Mesothelial cell of epicardium (in vitro differentiated cells): ENCODE data around the gene STAG2. TPM values are rescaled to one million over a fixed set of nuclear protein-coding genes. Genes with fewer than 3 reads are reported as not detected.

Source experiments
- DNase-seq, 2 experiments: peaks; one replicate each; pipeline ENCODE4 v3.0.0; 2021; ENCODE audit warnings: low spot score in 2 of 2; ENCODE audit not compliant: unreplicated experiment in 2 of 2
- H3K27ac Mint-ChIP-seq: 2 replicates; pipeline ENCODE4 v1.8.0; 2021; ENCODE audit warnings: mixed read lengths
- H3K27me3 Mint-ChIP-seq: 2 replicates; pipeline ENCODE4 v1.8.0; 2021; ENCODE audit warnings: low read depth, mixed read lengths
- H3K36me3 Mint-ChIP-seq: 2 replicates; pipeline ENCODE4 v1.8.0; 2021; ENCODE audit warnings: mixed read lengths
- H3K4me1 Mint-ChIP-seq: 2 replicates; pipeline ENCODE4 v1.8.0; 2021; ENCODE audit warnings: mixed read lengths
- H3K4me3 Mint-ChIP-seq: 2 replicates; pipeline ENCODE4 v1.8.0; 2021; ENCODE audit warnings: mild to moderate bottlenecking, moderate library complexity, mixed read lengths
- H3K9me3 Mint-ChIP-seq: 2 replicates; pipeline ENCODE4 v1.8.0; 2021; ENCODE audit warnings: mixed read lengths
- CTCF ChIP-seq: fragments of 200-600 bp; sonication (generic); IDR thresholded peaks from one replicate; pipeline ENCODE4 v1.5.0; 2021; ENCODE audit warnings: antibody characterized with exemption; ENCODE audit not compliant: unreplicated experiment
- total RNA-seq: library from RNA; stranded (reverse); gene quantifications from 3 replicates; pipeline ENCODE4 v1.2.1, GENCODE V29; 2021

The STAG2 gene
- total RNA-seq, 1 donor from 2014 or later = 57.7 TPM

- no peak for TF ChIP-seq CTCF
- H3K4me3 Mint-ChIP-seq = no peak overlapping the region
- no peak overlapping the region for H3K27ac Mint-ChIP-seq
- peaks cover 9% of the 10 kb centered on the region for H3K9me3 Mint-ChIP-seq
- H3K36me3 Mint-ChIP-seq = no peaks in the 10 kb centered on the region
- no peak for DNase-seq
- H3K27me3 Mint-ChIP-seq = no peaks in the 10 kb centered on the region
- H3K4me1 Mint-ChIP-seq = peaks cover 2% of the 10 kb centered on the region
Measured at GRCh38 chrX:124018023-124018422, 56.5 kb downstream of the STAG2 start.

DNA sequence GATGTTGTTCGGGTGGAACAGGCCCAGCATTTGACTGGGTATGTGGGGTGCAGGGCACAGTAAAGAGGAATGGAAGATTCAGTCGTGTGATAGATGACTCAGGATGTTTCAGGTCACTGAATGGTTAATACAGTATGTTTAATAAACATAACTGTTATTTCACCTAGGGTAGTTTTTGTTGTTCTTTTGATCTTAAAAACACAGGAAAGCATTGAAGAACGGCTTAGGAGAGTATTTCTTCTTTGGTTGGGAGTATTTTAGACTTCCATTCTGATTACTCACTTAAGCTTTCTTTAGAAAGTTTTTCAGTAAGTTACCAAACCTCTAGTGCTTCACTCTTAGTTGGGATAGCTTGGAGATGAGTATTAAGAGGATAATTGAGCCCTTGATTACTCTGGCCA, 62.3 kb downstream of the STAG2 start:
- no peak for TF ChIP-seq CTCF
- Mint-ChIP-seq H3K4me3 (no peak overlapping the region), H3K9me3 (no peaks in the 10 kb centered on the region), H3K27me3 (no peaks in the 10 kb centered on the region), H3K4me1 (no peaks in the 10 kb centered on the region), H3K36me3 (no peaks in the 10 kb centered on the region), H3K27ac (no peak overlapping the region)
- no peak for DNase-seq

DNA sequence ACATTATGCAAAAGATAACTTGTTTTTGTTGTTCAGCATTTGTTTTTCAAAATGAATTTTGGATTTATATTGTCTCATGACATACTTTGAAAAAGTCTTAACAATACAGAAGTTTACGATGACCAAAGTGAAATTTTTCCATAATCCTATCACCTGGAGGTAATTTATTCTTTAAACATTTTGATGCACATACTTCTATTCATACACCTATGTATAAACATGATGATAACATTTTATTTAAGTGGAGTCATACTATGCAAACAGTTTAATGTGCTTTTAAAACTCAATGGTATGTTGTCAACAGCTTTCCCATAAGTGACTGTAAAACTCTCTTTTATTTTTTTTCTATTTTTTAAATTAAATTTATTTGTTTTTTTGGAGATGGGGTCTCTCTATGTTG, 65.0 kb downstream of the STAG2 start:
- no peak for TF ChIP-seq CTCF
- H3K27ac Mint-ChIP-seq = no peak overlapping the region
- DNase-seq = no peak
- H3K9me3 Mint-ChIP-seq = no peaks in the 10 kb centered on the region
- H3K4me1 Mint-ChIP-seq = peaks cover 8% of the 10 kb centered on the region
- H3K36me3 Mint-ChIP-seq = peaks cover 3% of the 10 kb centered on the region
- H3K4me3 Mint-ChIP-seq = no peak overlapping the region
- H3K27me3 Mint-ChIP-seq = no peaks in the 10 kb centered on the region

DNA sequence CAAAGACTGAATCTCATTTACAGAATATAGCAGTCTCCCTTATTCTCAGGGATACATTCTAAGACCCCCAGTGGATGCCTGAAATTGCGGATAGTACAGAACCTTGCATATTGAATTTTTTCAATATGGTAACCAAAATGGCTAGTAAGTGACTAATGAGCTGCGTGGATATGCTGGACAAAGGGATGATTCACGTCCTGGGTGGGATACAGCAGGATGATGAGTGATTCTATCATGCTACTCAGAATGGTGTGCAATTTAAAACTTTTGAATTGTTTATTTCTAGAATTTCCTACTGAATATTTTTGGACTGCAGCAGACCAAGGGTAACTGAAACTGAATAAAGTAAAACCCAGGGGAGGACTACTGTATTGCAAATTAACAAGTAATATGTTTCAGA, 66.7 kb downstream of the STAG2 start:
- H3K4me1 Mint-ChIP-seq = peaks cover 8% of the 10 kb centered on the region
- H3K36me3 Mint-ChIP-seq = peaks cover 3% of the 10 kb centered on the region
- DNase-seq = no peak
- TF ChIP-seq CTCF = no peak
- H3K4me3 Mint-ChIP-seq = no peak overlapping the region
- no peaks in the 10 kb centered on the region for H3K9me3 Mint-ChIP-seq
- H3K27ac Mint-ChIP-seq = no peak overlapping the region
- H3K27me3 Mint-ChIP-seq = no peaks in the 10 kb centered on the region

DNA sequence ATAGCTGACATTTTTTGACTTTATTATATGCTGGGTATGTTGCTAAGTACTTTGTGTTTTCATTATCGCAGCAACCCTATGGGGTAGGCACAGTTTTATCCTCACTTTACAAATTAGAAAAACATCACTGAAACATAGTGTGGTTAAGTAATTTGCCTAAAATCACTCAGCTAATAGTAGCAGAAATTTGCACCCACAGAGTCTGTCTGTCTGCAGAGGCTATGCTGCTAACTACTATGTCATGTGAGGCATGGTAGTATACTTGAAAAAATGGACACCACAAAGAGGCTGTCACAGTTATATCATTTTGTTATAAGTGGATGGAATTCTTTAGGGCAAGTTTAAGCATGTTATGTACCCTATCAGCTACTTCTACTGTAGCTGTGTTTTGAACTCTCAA, 69.0 kb downstream of the STAG2 start:
- H3K4me3 Mint-ChIP-seq = no peak overlapping the region
- peaks cover 8% of the 10 kb centered on the region for H3K4me1 Mint-ChIP-seq
- no peaks in the 10 kb centered on the region for H3K27me3 Mint-ChIP-seq
- no peak for TF ChIP-seq CTCF
- H3K27ac Mint-ChIP-seq = peak overlapping the region; percentile 83
- H3K9me3 Mint-ChIP-seq = peaks cover 6% of the 10 kb centered on the region
- DNase-seq = no peak
- peaks cover 8% of the 10 kb centered on the region for H3K36me3 Mint-ChIP-seq

DNA sequence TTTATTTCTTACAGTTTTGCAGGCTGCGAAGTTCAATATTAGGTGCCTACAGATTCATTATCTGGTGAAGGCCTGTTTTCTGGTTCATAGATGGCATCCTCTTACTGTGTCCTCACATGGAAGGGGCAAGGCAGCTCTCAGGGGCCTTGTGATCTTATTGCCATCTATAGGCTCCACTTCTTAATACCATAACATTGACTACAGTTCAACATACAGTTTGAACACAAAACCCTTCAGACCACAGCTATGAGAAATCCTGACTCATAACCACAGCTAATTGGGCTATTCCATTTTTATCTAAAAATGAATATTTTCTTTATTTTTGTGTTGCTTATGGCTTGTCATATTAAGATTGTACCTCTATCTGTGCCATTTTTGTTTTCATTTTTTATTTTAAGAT, 72.3 kb downstream of the STAG2 start:
- DNase-seq = no peak
- H3K36me3 Mint-ChIP-seq = peaks cover 8% of the 10 kb centered on the region
- peaks cover 6% of the 10 kb centered on the region for H3K9me3 Mint-ChIP-seq
- no peak overlapping the region for H3K4me3 Mint-ChIP-seq
- peaks cover 8% of the 10 kb centered on the region for H3K4me1 Mint-ChIP-seq
- H3K27me3 Mint-ChIP-seq = no peaks in the 10 kb centered on the region
- no peak for TF ChIP-seq CTCF
- no peak overlapping the region for H3K27ac Mint-ChIP-seq
